MCF 10A (cell line): ENCODE results near the gene CDA. TPM values are rescaled to one million over a fixed set of nuclear protein-coding genes. Genes with fewer than 3 reads are reported as not detected.
"Not testable (repeated sequence)": the region's sequence is repeated elsewhere in the genome, so short reads cannot be mapped to it uniquely, and the experiment has no call there.

Source experiments
- BruUV-seq: library from RNA; stranded (reverse); fragments of 400-500 nt; replicated peaks from 2 replicates; lab custom pipeline; 2021; lab: Mats Ljungman, UMichigan
- CTCF ChIA-PET: fragments of 300-600 bp; sonication (Branson Sonifier 250); formaldehyde crosslinking; extraction: SDS; loops from one replicate; lab custom pipeline; 2021; ENCODE audit warnings: antibody characterized with exemption, inconsistent platforms; lab: Yijun Ruan, JAX
- POLR2A ChIA-PET: fragments of 300-600, 350-650 bp; sonication (Branson Sonifier 250); formaldehyde crosslinking; extraction: SDS; loops from one replicate; lab custom pipeline; 2020; ENCODE audit warnings: antibody characterized with exemption, inconsistent platforms; lab: Yijun Ruan, JAX
- DNase-seq: peaks from one replicate; pipeline ENCODE4 v3.0.0-alpha.2; 2018; ENCODE audit not compliant: unreplicated experiment
- H3K27ac Mint-ChIP-seq: one replicate; pipeline ENCODE4 v1.8.0; 2022; ENCODE audit warnings: mild to moderate bottlenecking, low read depth, mixed read lengths; ENCODE audit not compliant: unreplicated experiment
- H3K27me3 Mint-ChIP-seq: one replicate; pipeline ENCODE4 v1.8.0; 2022; ENCODE audit warnings: mixed read lengths; ENCODE audit not compliant: insufficient read depth, unreplicated experiment
- H3K36me3 Mint-ChIP-seq: one replicate; pipeline ENCODE4 v1.8.0; 2022; ENCODE audit warnings: mild to moderate bottlenecking, moderate library complexity, mixed read lengths; ENCODE audit not compliant: insufficient read depth, unreplicated experiment
- H3K4me1 Mint-ChIP-seq: one replicate; pipeline ENCODE4 v1.8.0; 2022; ENCODE audit warnings: mixed read lengths; ENCODE audit not compliant: insufficient read depth, unreplicated experiment
- H3K4me3 Mint-ChIP-seq: one replicate; pipeline ENCODE4 v1.8.0; 2022; ENCODE audit warnings: mild to moderate bottlenecking, moderate library complexity, mixed read lengths; ENCODE audit not compliant: unreplicated experiment
- H3K9me3 Mint-ChIP-seq: one replicate; pipeline ENCODE4 v1.8.0; 2022; ENCODE audit warnings: mixed read lengths; ENCODE audit not compliant: unreplicated experiment
- intact Hi-C: fragments of 100-400 bp; cut with micrococcal nuclease; formaldehyde crosslinking; loops from 2 replicates; pipeline ENCODE4 v1.14.1; 2022
- total RNA-seq: library from RNA; stranded (reverse); gene quantifications from 2 replicates; pipeline ENCODE4 v1.2.3, GENCODE V29; 2022
- TF ChIP-seq, protein P1 (sequence below): fragments of 200-600 bp; IDR thresholded peaks from one replicate; pipeline ENCODE4 v1.8.0; 2022; ENCODE audit warnings: antibody characterized with exemption, mild to moderate bottlenecking; ENCODE audit not compliant: unreplicated experiment

The CDA gene
- total RNA-seq, 1 experiment from 2014 or later = not detected

DNA sequence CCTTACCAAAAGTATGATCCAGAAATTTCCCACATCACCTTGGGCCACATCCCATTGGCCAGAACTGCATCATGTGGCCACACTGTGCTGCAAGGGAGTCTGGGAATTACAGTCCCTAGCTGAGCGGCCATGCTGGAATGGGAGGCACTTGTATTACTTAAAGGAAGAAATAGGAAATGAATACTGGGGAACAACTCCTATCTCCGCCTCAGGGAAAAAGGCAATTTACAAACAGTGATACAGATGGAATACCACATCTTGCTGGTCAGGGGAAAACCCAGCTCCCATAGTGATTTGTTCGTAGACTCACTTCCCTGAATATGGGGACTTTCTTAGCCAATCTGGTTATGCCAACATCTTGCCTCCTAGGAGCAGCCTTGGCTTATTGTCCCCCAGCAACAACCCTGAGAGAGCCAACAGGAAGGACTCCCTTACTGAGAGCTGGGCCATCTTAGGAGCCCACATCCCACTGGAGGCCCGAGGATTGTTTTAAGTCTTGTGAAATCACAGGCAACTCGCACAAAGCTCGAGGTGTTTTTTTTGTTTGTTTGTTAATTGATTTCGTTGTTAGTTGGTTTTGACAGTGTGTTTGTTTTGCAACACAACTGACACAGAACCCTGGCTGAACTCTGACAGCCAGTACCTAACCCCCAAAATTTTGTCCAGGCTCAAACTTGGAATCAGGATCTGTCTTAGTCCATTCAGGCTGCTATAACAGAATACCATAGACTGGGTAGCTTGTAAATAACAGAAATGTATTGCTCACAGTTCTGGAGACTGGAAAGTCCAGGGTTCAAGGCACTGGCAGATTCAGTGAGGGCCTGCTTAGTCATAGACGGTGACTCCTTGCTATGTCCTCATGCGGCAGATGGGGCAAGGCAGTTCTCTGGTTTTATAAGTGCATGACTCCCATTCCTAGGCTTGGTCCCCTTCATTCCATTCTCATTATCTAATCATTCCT, 14.9 kb downstream of the CDA start:
- no peaks in the 10 kb centered on the region for H3K27me3 Mint-ChIP-seq
- DNase-seq = peak; percentile 85
- H3K9me3 Mint-ChIP-seq = no peaks in the 10 kb centered on the region
- peak overlapping the region; percentile 68 for H3K27ac Mint-ChIP-seq
- no TSS peak for BruUV-seq
- intact Hi-C loops = no loop called here
- ChIA-PET POLR2A (interaction anchor here (0.5 to 2.5 kb wide), 3 partner anchors 10 to 429 kb away, joined by 3 to 12 read pairs (median 8); partner anchors contain the start of gene PINK1), CTCF (no interaction called here)
- H3K4me3 Mint-ChIP-seq = no peak overlapping the region
- no peaks in the 10 kb centered on the region for H3K36me3 Mint-ChIP-seq
- H3K4me1 Mint-ChIP-seq = peaks cover 44% of the 10 kb centered on the region
- TF ChIP-seq, protein P1, sequence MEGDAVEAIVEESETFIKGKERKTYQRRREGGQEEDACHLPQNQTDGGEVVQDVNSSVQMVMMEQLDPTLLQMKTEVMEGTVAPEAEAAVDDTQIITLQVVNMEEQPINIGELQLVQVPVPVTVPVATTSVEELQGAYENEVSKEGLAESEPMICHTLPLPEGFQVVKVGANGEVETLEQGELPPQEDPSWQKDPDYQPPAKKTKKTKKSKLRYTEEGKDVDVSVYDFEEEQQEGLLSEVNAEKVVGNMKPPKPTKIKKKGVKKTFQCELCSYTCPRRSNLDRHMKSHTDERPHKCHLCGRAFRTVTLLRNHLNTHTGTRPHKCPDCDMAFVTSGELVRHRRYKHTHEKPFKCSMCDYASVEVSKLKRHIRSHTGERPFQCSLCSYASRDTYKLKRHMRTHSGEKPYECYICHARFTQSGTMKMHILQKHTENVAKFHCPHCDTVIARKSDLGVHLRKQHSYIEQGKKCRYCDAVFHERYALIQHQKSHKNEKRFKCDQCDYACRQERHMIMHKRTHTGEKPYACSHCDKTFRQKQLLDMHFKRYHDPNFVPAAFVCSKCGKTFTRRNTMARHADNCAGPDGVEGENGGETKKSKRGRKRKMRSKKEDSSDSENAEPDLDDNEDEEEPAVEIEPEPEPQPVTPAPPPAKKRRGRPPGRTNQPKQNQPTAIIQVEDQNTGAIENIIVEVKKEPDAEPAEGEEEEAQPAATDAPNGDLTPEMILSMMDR = no peak

DNA sequence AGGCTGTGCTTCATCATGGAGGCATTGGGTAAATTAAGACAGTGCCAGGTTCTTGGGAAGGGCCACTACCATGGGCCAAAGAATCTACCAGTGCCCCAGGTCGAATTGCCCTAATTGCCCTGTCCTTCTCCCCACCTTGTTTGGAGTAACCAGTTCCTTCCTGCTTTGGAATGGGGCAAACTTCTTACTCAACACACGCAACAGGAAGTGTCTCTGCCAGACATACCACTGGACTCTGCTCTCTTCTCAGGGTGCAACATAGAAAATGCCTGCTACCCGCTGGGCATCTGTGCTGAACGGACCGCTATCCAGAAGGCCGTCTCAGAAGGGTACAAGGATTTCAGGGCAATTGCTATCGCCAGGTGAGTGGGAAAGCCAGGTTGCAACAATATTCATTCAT, 15.8 kb downstream of the CDA start:
- TF ChIP-seq, protein P1 = no peak
- no peaks in the 10 kb centered on the region for H3K36me3 Mint-ChIP-seq
- no peaks in the 10 kb centered on the region for H3K27me3 Mint-ChIP-seq
- H3K27ac Mint-ChIP-seq = peak overlapping the region; percentile 68
- no peak overlapping the region for H3K4me3 Mint-ChIP-seq
- peak; percentile 39 for DNase-seq
- ChIA-PET CTCF (interaction anchor here (0.5 kb wide), 1 partner anchor 1674 kb away, joined by 4 read pairs; no protein-coding TSS in a partner anchor), POLR2A (interaction anchor here (2.5 kb wide), 1 partner anchor 9 kb away, joined by 12 read pairs; no protein-coding TSS in a partner anchor)
- H3K9me3 Mint-ChIP-seq = no peaks in the 10 kb centered on the region
- peaks cover 44% of the 10 kb centered on the region for H3K4me1 Mint-ChIP-seq
- no TSS peak for BruUV-seq
- intact Hi-C loops = no loop called here

DNA sequence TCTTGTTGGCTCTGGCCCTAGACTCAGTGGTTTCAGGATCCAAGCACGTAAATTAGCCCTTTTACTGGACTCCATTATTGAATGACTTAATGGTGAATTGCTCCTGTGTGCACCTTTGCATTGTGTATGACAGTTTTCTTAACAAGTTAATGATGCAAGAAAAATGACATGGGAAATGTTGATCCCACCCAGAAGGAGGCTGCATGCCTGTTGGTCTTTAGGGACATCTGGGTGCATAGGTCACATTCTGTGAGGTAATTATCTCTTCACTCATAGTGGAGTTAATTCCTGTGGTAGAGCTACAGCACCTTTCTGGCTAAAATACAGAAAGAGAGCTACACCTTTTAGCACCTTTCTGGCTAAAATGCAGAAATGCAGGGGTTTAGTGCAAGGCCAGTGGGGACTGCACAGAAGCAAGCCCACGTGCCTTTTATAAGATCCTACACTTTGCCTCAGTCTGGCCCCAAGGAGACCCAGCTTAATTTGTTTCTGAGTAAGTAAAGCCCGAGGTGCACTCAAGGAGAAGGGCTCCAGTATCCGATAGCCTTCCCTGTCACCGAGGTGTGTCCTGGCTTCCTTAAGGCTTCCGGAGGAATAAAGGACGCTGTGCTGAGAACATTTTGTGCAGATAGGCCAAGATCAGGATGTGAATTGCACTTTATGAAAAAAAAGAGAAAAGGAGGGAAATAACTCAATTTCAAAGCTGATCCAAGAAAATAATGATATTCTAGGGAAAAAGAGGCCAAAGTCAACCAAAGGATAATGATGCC, 18.1 kb downstream of the CDA start:
- H3K27ac Mint-ChIP-seq, DNase-seq, BruUV-seq, H3K27me3 Mint-ChIP-seq, H3K36me3 Mint-ChIP-seq, H3K4me3 Mint-ChIP-seq, intact Hi-C loops, H3K9me3 Mint-ChIP-seq: not testable (repeated sequence)
- ChIA-PET CTCF (interaction anchor here (0.7 kb wide), 1 partner anchor 630 kb away, joined by 3 read pairs; no protein-coding TSS in a partner anchor), POLR2A (interaction anchor here (1.0 to 1.2 kb wide), 2 partner anchors 27 to 180 kb away, joined by 5 to 6 read pairs; partner anchors contain the start of gene HP1BP3)
- H3K4me1 Mint-ChIP-seq = peaks cover 23% of the 10 kb centered on the region

DNA sequence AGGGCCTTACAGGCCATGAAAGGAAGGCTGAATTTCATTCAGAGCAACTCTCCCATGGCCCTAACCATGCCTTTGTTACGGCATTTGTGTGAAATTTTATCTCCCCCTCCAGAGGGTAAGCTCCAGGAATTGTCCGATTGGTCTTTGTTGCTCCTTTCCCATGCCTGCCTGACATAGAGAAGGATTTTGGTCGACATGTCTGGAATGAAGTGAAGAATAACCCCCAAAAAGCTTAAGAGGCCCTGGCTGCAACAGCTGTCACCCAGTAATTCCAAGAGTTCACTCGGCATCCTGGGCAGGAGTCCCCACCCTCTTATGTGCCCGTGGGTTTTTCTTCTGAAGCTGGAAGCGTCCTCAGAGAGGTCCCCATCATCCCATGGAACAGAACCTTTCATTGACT, 20.6 kb downstream of the CDA start:
- no peak for DNase-seq
- H3K9me3 Mint-ChIP-seq = peaks cover 7% of the 10 kb centered on the region
- ChIA-PET POLR2A (interaction anchor here (0.6 kb wide), 1 partner anchor 94 kb away, joined by 3 read pairs; no protein-coding TSS in a partner anchor), CTCF (interaction anchor here (0.7 kb wide), 1 partner anchor 1941 kb away, joined by 3 read pairs; no protein-coding TSS in a partner anchor)
- H3K27ac Mint-ChIP-seq = no peak overlapping the region
- peaks cover 6% of the 10 kb centered on the region for H3K36me3 Mint-ChIP-seq
- intact Hi-C loops = no loop called here
- no peaks in the 10 kb centered on the region for H3K27me3 Mint-ChIP-seq
- H3K4me1 Mint-ChIP-seq = peaks cover 26% of the 10 kb centered on the region
- no TSS peak for BruUV-seq
- TF ChIP-seq, protein P1 = no peak
- no peak overlapping the region for H3K4me3 Mint-ChIP-seq
